Measurements from ENCODE around the gene UBASH3A.

The UBASH3A gene

DNA sequence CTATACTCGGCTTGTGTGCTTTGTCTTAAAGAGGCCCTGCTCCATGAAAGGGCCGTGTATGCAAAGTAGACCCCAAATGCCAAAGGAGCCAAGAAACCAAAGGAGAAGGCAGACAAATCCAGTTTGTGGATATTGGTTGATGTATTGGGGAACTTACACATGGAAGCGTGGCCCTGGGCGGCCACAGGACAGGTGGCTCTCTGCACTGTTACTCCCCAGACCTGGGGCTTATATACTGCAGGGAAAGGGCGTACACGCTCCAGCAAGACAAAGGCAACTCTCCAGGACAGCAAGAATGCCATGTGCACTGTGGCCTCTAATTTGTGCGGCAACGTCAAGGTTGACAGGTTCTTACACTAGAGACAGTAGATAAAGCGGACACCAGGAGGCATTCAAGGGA, 67.5 kb downstream of the UBASH3A start:
- no peak for DNase-seq (ENCODE audit: low spot score)
- no peak overlapping the region for H3K9ac ChIP-seq (ENCODE audit: low read depth, low read length, poor library complexity)
- H2AK5ac ChIP-seq (ENCODE audit: low read depth, low read length) = no peak overlapping the region
- H3K4me3 ChIP-seq (ENCODE audit: low read length in 2 of 2) = no peak overlapping the region
- no peaks in the 10 kb centered on the region for H3K79me1 ChIP-seq (ENCODE audit: low read depth, low read length)
- WGBS, 2 donors (ENCODE audit: extremely low coverage in 2 of 2, insufficient read length in 2 of 2, insufficient replicate concordance in 1 of 2) = no CpG with 5 or more reads among the region's 9 CpGs
- peaks cover 0 to 2% of the 10 kb centered on the region in 2 donors for H3K4me1 ChIP-seq (ENCODE audit: control insufficient read depth in 2 of 2, insufficient read depth in 1 of 2, low read depth in 1 of 2, low read length in 2 of 2)
- no peak overlapping the region for H3K4me2 ChIP-seq (ENCODE audit: insufficient read depth, low read length, poor library complexity, severe bottlenecking)
- H3K27me3 ChIP-seq (ENCODE audit: control insufficient read depth in 3 of 3, insufficient read depth in 3 of 3, low read depth in 1 of 3, low read length in 3 of 3) = peaks cover 0 to 4% (median 0%) of the 10 kb centered on the region in 3 experiments
- H2BK5ac ChIP-seq (ENCODE audit: low read length) = peak overlapping the region; percentile 42
- H2BK120ac ChIP-seq (ENCODE audit: low read depth, low read length) = no peak overlapping the region
- no peak overlapping the region for H3K18ac ChIP-seq (ENCODE audit: low read length)
- peak overlapping the region; percentile 52 for H3K23ac ChIP-seq (ENCODE audit: low read depth, low read length, poor library complexity)
- H3K27ac ChIP-seq (replicated peaks; ENCODE audit: low read length) = no peak overlapping the region
- H4K91ac ChIP-seq (ENCODE audit: low read depth, low read length, poor library complexity) = no peak overlapping the region
- H2BK12ac ChIP-seq (ENCODE audit: low read length) = no peak overlapping the region
- peak overlapping the region; percentile 24 for H4K8ac ChIP-seq (ENCODE audit: low read depth, low read length)
- H3K9me3 ChIP-seq (replicated peaks in 1 of 2; ENCODE audit: control insufficient read depth in 2 of 2, insufficient read depth in 1 of 2, low read depth in 1 of 2, low read length in 2 of 2) = no peaks in the 10 kb centered on the region
- no peak overlapping the region for H2AFZ ChIP-seq (ENCODE audit: low read length)
- no peak overlapping the region for H3K4ac ChIP-seq (ENCODE audit: low read length)
- H3K14ac ChIP-seq (ENCODE audit: low read length) = no peak overlapping the region
- no peak overlapping the region for H2BK15ac ChIP-seq (ENCODE audit: low read length)
- no peaks in the 10 kb centered on the region for H3K36me3 ChIP-seq (replicated peaks in 1 of 2; ENCODE audit: control insufficient read depth in 2 of 2, insufficient read depth in 2 of 2, low read length in 2 of 2)

DNA sequence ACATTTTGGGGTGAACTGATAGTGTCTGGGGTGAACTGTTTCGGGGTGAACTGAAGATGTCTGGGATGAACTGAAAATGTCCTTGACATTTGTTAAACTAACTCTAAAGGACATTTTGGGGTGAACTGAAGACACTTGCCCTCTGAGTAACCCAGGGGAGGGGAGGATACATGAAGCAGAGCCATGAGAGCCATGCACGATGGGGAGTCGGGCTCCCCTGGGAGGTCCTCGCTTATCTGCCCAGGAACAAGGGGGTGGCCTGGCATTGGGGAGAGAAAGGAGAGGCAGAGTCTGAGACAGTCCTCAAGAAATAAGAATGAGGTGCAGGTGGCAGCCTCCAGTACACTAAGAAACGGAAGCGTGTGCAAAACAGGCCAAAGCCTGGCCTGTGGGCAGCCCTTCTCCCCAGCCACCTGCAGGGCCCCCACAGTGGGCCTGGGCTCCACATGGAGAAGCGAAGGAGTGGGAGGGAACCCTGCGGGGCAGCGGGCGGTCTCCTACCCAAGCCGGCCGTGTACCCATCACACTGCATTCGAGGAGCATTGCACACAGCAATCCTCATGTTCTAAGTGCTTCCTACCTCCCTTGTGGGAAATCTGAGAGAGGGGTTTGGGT, 68.1 kb downstream of the UBASH3A start:
- Histone ChIP-seq H3K27me3 (ENCODE audit: control insufficient read depth in 3 of 3, insufficient read depth in 3 of 3, low read depth in 1 of 3, low read length in 3 of 3) (peaks cover 0 to 4% (median 0%) of the 10 kb centered on the region in 3 experiments), H3K23ac (ENCODE audit: low read depth, low read length, poor library complexity) (peak overlapping the region; percentile 90), H3K36me3 (replicated peaks in 1 of 2; ENCODE audit: control insufficient read depth in 2 of 2, insufficient read depth in 2 of 2, low read length in 2 of 2) (no peaks in the 10 kb centered on the region), H2BK15ac (ENCODE audit: low read length) (no peak overlapping the region), H3K79me1 (ENCODE audit: low read depth, low read length) (no peaks in the 10 kb centered on the region), H2AFZ (ENCODE audit: low read length) (no peak overlapping the region), H2BK12ac (ENCODE audit: low read length) (no peak overlapping the region), H3K9ac (ENCODE audit: low read depth, low read length, poor library complexity) (no peak overlapping the region), H4K8ac (ENCODE audit: low read depth, low read length) (no peak overlapping the region), H4K91ac (ENCODE audit: low read depth, low read length, poor library complexity) (no peak overlapping the region), H3K14ac (ENCODE audit: low read length) (no peak overlapping the region), H3K4me1 (ENCODE audit: control insufficient read depth in 2 of 2, insufficient read depth in 1 of 2, low read depth in 1 of 2, low read length in 2 of 2) (peaks cover 0 to 2% of the 10 kb centered on the region in 2 donors), H3K4ac (ENCODE audit: low read length) (no peak overlapping the region), H2BK120ac (ENCODE audit: low read depth, low read length) (no peak overlapping the region), H3K9me3 (replicated peaks in 1 of 2; ENCODE audit: control insufficient read depth in 2 of 2, insufficient read depth in 1 of 2, low read depth in 1 of 2, low read length in 2 of 2) (no peaks in the 10 kb centered on the region), H3K4me2 (ENCODE audit: insufficient read depth, low read length, poor library complexity, severe bottlenecking) (no peak overlapping the region), H3K18ac (ENCODE audit: low read length) (peak overlapping the region; percentile 74), H3K27ac (replicated peaks; ENCODE audit: low read length) (no peak overlapping the region), H2AK5ac (ENCODE audit: low read depth, low read length) (peak overlapping the region; percentile 49), H2BK5ac (ENCODE audit: low read length) (peak overlapping the region; percentile 42), H3K4me3 (ENCODE audit: low read length in 2 of 2) (no peak overlapping the region)
- no peak for DNase-seq (ENCODE audit: low spot score)
- WGBS, 2 donors (ENCODE audit: extremely low coverage in 2 of 2, insufficient read length in 2 of 2, insufficient replicate concordance in 1 of 2) = no CpG with 5 or more reads among the region's 13 CpGs

DNA sequence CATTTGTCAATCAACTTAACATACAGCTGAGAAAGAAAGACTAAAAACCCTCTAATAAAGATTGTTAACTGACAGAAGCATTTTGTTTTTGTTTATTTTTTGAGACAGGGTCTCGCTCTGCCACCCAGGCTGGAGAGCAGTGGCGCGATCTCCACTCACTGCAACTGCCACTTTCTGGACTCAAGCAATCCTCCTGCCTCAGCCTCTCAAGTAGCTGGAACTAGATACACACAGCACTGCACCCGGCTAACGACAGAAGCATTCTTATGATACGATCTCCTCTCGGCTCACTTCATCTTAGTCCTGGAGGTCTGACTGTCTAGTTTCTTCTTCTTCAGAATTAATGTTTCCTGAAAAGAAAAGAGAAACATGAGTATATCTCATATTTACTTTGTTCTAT, 68.8 kb downstream of the UBASH3A start:
- Histone ChIP-seq H3K27me3 (ENCODE audit: control insufficient read depth in 3 of 3, insufficient read depth in 3 of 3, low read depth in 1 of 3, low read length in 3 of 3) (peaks cover 0 to 4% (median 0%) of the 10 kb centered on the region in 3 experiments), H3K36me3 (replicated peaks in 1 of 2; ENCODE audit: control insufficient read depth in 2 of 2, insufficient read depth in 2 of 2, low read length in 2 of 2) (no peaks in the 10 kb centered on the region), H3K79me1 (ENCODE audit: low read depth, low read length) (no peaks in the 10 kb centered on the region), H3K23ac (ENCODE audit: low read depth, low read length, poor library complexity) (no peak overlapping the region), H3K9ac (ENCODE audit: low read depth, low read length, poor library complexity) (no peak overlapping the region), H2BK5ac (ENCODE audit: low read length) (no peak overlapping the region), H3K4me1 (ENCODE audit: control insufficient read depth in 2 of 2, insufficient read depth in 1 of 2, low read depth in 1 of 2, low read length in 2 of 2) (peaks cover 0 to 2% of the 10 kb centered on the region in 2 donors), H3K18ac (ENCODE audit: low read length) (no peak overlapping the region), H3K4ac (ENCODE audit: low read length) (no peak overlapping the region), H4K91ac (ENCODE audit: low read depth, low read length, poor library complexity) (no peak overlapping the region), H3K4me2 (ENCODE audit: insufficient read depth, low read length, poor library complexity, severe bottlenecking) (no peak overlapping the region), H2BK15ac (ENCODE audit: low read length) (no peak overlapping the region), H2BK12ac (ENCODE audit: low read length) (no peak overlapping the region), H3K14ac (ENCODE audit: low read length) (peak overlapping the region; percentile 47), H2BK120ac (ENCODE audit: low read depth, low read length) (no peak overlapping the region), H2AFZ (ENCODE audit: low read length) (no peak overlapping the region), H3K4me3 (ENCODE audit: low read length in 2 of 2) (no peak overlapping the region), H2AK5ac (ENCODE audit: low read depth, low read length) (no peak overlapping the region), H3K9me3 (replicated peaks in 1 of 2; ENCODE audit: control insufficient read depth in 2 of 2, insufficient read depth in 1 of 2, low read depth in 1 of 2, low read length in 2 of 2) (no peaks in the 10 kb centered on the region), H3K27ac (replicated peaks; ENCODE audit: low read length) (no peak overlapping the region), H4K8ac (ENCODE audit: low read depth, low read length) (no peak overlapping the region)
- no CpG with 5 or more reads among the region's 7 CpGs for WGBS, 2 donors (ENCODE audit: extremely low coverage in 2 of 2, insufficient read length in 2 of 2, insufficient replicate concordance in 1 of 2)
- DNase-seq (ENCODE audit: low spot score) = no peak

DNA sequence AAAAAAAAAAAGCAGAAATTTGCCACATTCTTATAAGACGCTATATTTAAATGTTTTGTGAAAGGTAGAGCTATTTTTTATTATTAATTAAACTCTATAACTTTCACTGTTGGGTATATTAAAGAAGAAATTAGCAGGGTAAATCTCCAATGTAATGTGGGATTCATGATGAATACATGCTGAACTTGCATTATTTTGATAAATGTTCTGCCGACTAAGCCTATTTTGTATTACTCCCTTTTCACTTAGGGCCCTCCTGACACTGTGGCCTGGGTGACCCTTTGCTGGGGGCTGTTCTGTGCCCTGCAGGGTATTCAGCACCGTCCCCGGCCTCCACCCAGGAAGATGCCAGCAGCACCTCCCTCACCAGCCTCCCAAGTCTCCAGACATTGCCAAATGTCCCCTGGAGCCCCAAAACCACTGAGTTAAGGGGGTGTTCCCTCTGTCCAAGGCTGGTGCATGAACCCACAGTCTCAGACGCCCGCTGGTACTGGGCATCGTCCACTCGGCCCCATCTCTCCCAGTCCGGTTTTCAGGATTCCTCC, 69.9 kb downstream of the UBASH3A start:
- DNase-seq (ENCODE audit: low spot score) = no peak
- Histone ChIP-seq H3K27me3 (ENCODE audit: control insufficient read depth in 3 of 3, insufficient read depth in 3 of 3, low read depth in 1 of 3, low read length in 3 of 3) (peaks cover 0 to 4% (median 0%) of the 10 kb centered on the region in 3 experiments), H3K79me1 (ENCODE audit: low read depth, low read length) (no peaks in the 10 kb centered on the region), H3K18ac (ENCODE audit: low read length) (no peak overlapping the region), H2BK120ac (ENCODE audit: low read depth, low read length) (no peak overlapping the region), H3K9me3 (replicated peaks in 1 of 2; ENCODE audit: control insufficient read depth in 2 of 2, insufficient read depth in 1 of 2, low read depth in 1 of 2, low read length in 2 of 2) (no peaks in the 10 kb centered on the region), H3K23ac (ENCODE audit: low read depth, low read length, poor library complexity) (no peak overlapping the region), H2BK12ac (ENCODE audit: low read length) (no peak overlapping the region), H3K27ac (replicated peaks; ENCODE audit: low read length) (no peak overlapping the region), H3K9ac (ENCODE audit: low read depth, low read length, poor library complexity) (no peak overlapping the region), H2AFZ (ENCODE audit: low read length) (no peak overlapping the region), H3K36me3 (replicated peaks in 1 of 2; ENCODE audit: control insufficient read depth in 2 of 2, insufficient read depth in 2 of 2, low read length in 2 of 2) (no peaks in the 10 kb centered on the region), H2BK15ac (ENCODE audit: low read length) (no peak overlapping the region), H2AK5ac (ENCODE audit: low read depth, low read length) (no peak overlapping the region), H4K91ac (ENCODE audit: low read depth, low read length, poor library complexity) (no peak overlapping the region), H3K4me2 (ENCODE audit: insufficient read depth, low read length, poor library complexity, severe bottlenecking) (no peak overlapping the region), H2BK5ac (ENCODE audit: low read length) (no peak overlapping the region), H3K4ac (ENCODE audit: low read length) (no peak overlapping the region), H3K4me1 (ENCODE audit: control insufficient read depth in 2 of 2, insufficient read depth in 1 of 2, low read depth in 1 of 2, low read length in 2 of 2) (peaks cover 0 to 2% of the 10 kb centered on the region in 2 donors), H4K8ac (ENCODE audit: low read depth, low read length) (no peak overlapping the region), H3K14ac (ENCODE audit: low read length) (no peak overlapping the region), H3K4me3 (ENCODE audit: low read length in 2 of 2) (no peak overlapping the region)
- WGBS, 2 donors (ENCODE audit: extremely low coverage in 2 of 2, insufficient read length in 2 of 2, insufficient replicate concordance in 1 of 2) = no CpG with 5 or more reads among the region's 9 CpGs
